HepG2 (cell line): ENCODE measurements around the gene CTCF. TPM values are rescaled to one million over a fixed set of nuclear protein-coding genes. Genes with fewer than 3 reads are reported as not detected.

Experiments
- CREB1 ChIP-seq, 2 experiments: fragments of 450-650 bp in 1 of 2; IDR thresholded peaks; 2 replicates each; pipeline ENCODE4 v1.6.1; 2016 to 2017; ENCODE audit warnings: control low read depth in 1 of 2, mild to moderate bottlenecking in 1 of 2, missing compliant biosample characterization in 1 of 2, missing genetic modification characterization in 1 of 2
- DMAP1 ChIP-seq: IDR thresholded peaks from 2 replicates; pipeline ENCODE4 v1.6.1; 2016
- MIER2 ChIP-seq: IDR thresholded peaks from 2 replicates; pipeline ENCODE4 v1.6.1; 2016; ENCODE audit warnings: missing biosample characterization, missing genetic modification reagents
- NKX3-1 ChIP-seq: sonication (generic); formaldehyde crosslinking; IDR thresholded peaks from 2 replicates; pipeline ENCODE4 v1.5.0; 2020; ENCODE audit warnings: missing genetic modification reagents
- NONO ChIP-seq, 2 experiments: fragments of 450-650 bp in 1 of 2; sonication (generic) in 1 of 2; formaldehyde crosslinking in 1 of 2; IDR thresholded peaks in 1 of 2; conservative IDR thresholded peaks in 1 of 2; 2 replicates each; pipeline versions ENCODE4 v1.6.1 to v1.8.0; 2017 to 2022; ENCODE audit warnings: mild to moderate bottlenecking in 1 of 2, missing genetic modification reagents in 1 of 2, moderate library complexity in 1 of 2
- SCMH1 ChIP-seq: sonication (generic); formaldehyde crosslinking; IDR thresholded peaks from 2 replicates; pipeline ENCODE4 v1.9.0; 2021; ENCODE audit warnings: missing genetic modification reagents, mild to moderate bottlenecking, borderline replicate concordance
- SIN3B ChIP-seq: fragments of 150-350 bp; IDR thresholded peaks from 2 replicates; pipeline ENCODE4 v1.6.1; 2014; ENCODE audit warnings: low read length
- TP53 ChIP-seq: sonication (generic); formaldehyde crosslinking; conservative IDR thresholded peaks from 2 replicates; pipeline ENCODE4 v1.4.0; 2020; ENCODE audit warnings: missing genetic modification reagents
- ZNF430 ChIP-seq: sonication (generic); formaldehyde crosslinking; IDR thresholded peaks from 2 replicates; pipeline ENCODE4 v1.9.0; 2021; ENCODE audit warnings: mild to moderate bottlenecking, missing genetic modification reagents
- ZNF749 ChIP-seq: sonication (generic); formaldehyde crosslinking; IDR thresholded peaks from 2 replicates; pipeline ENCODE4 v1.8.0; 2022; ENCODE audit warnings: mild to moderate bottlenecking, missing genetic modification reagents, moderate library complexity, borderline replicate concordance
- polyA plus RNA-seq, 8 experiments: library from polyadenylated mRNA; depleted of rRNA in 3 of 8; stranded (reverse) in 7 of 8; unstranded in 1 of 8; fragments of >200 nt; fragmentation: Illumina TruSeq in 4 of 8; extraction: Trizol in 4 of 8; gene quantifications; 2 replicates each; pipeline versions ENCODE4 v1.2.1 to v1.2.3, GENCODE V29; 2011 to 2016; ENCODE audit warnings: low read depth in 4 of 8, missing spikeins in 1 of 8, mixed read lengths in 1 of 8; ENCODE audit not compliant: insufficient read depth in 1 of 8
- total RNA-seq, 5 experiments: library from RNA; depleted of rRNA; stranded (reverse); fragments of >200 nt; fragmentation: Illumina TruSeq; extraction: Trizol; gene quantifications; 2 replicates each; pipeline ENCODE4 v1.2.3, GENCODE V29; 2016; ENCODE audit warnings: low read depth in 1 of 5
- TF ChIP-seq, protein P1 (sequence below): sonication (generic); formaldehyde crosslinking; IDR thresholded peaks from 2 replicates; pipeline ENCODE4 v1.5.1; 2020; ENCODE audit warnings: missing genetic modification reagents, mild to moderate bottlenecking, borderline replicate concordance
- TF ChIP-seq, protein P2 (sequence below): sonication (generic); formaldehyde crosslinking; IDR thresholded peaks from 2 replicates; pipeline ENCODE4 v1.8.0; 2022; ENCODE audit warnings: missing genetic modification reagents, mild to moderate bottlenecking, inconsistent platforms, borderline replicate concordance
- TF ChIP-seq, protein P3 (sequence below): sonication (generic); formaldehyde crosslinking; IDR thresholded peaks from 2 replicates; pipeline ENCODE4 v1.4.0; 2020; ENCODE audit warnings: missing genetic modification reagents, borderline replicate concordance
- TF ChIP-seq, protein P4 (sequence below): sonication (generic); formaldehyde crosslinking; conservative IDR thresholded peaks from 2 replicates; pipeline ENCODE4 v1.4.0; 2020; ENCODE audit warnings: mild to moderate bottlenecking, missing genetic modification reagents, moderate library complexity
- TF ChIP-seq, protein P5 (sequence below): sonication (generic); formaldehyde crosslinking; IDR thresholded peaks from 2 replicates; pipeline ENCODE4 v1.4.0; 2020; ENCODE audit warnings: missing genetic modification reagents

The CTCF gene
- total and polyA plus RNA-seq, 2 of the 13 experiments (the other 11 are each of a cell fraction or from before 2014, with no cell fraction given): 19.5 to 37.5 TPM

DNA sequence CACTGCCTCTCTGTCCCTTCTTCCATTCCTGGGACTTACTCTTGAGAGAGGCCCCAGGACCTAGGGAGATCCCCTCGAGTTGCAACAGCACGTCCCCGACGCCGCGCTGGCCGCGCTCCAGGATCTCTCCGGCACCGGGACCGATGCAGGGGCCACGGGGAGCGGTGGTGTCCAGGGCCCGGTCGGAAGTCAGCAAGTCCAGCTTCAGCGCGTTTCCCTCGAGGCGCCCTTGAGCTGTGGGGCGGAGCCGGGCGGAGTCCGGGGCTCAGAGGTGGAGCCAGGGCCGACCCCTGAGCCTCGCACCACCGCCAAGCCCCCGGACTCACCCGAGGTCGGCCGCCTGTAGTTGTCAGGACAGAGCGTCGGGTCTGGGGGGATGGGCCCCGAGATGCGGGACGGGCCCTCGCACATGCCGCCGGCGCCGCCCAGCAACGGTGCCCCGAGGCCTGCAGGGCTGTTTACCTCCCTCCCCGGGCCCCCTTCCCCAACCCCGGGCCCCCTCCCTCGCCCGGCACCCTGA lies 103.8 kb downstream of the CTCF start (continued):
- TF ChIP-seq, protein P1, sequence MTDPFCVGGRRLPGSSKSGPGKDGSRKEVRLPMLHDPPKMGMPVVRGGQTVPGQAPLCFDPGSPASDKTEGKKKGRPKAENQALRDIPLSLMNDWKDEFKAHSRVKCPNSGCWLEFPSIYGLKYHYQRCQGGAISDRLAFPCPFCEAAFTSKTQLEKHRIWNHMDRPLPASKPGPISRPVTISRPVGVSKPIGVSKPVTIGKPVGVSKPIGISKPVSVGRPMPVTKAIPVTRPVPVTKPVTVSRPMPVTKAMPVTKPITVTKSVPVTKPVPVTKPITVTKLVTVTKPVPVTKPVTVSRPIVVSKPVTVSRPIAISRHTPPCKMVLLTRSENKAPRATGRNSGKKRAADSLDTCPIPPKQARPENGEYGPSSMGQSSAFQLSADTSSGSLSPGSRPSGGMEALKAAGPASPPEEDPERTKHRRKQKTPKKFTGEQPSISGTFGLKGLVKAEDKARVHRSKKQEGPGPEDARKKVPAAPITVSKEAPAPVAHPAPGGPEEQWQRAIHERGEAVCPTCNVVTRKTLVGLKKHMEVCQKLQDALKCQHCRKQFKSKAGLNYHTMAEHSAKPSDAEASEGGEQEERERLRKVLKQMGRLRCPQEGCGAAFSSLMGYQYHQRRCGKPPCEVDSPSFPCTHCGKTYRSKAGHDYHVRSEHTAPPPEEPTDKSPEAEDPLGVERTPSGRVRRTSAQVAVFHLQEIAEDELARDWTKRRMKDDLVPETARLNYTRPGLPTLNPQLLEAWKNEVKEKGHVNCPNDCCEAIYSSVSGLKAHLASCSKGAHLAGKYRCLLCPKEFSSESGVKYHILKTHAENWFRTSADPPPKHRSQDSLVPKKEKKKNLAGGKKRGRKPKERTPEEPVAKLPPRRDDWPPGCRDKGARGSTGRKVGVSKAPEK (CRISPR knock-in tag): 0 out of 2 replicates have a peak, but pooled peaks have one; percentile 43
- peak; percentile 38; the same call in 1 of the 2 replicates for TF ChIP-seq ZNF430 (CRISPR knock-in tag)
- peak; percentile 74; the same call in 1 of the 2 replicates for TF ChIP-seq MIER2 (CRISPR knock-in tag)
- TF ChIP-seq, protein P2, sequence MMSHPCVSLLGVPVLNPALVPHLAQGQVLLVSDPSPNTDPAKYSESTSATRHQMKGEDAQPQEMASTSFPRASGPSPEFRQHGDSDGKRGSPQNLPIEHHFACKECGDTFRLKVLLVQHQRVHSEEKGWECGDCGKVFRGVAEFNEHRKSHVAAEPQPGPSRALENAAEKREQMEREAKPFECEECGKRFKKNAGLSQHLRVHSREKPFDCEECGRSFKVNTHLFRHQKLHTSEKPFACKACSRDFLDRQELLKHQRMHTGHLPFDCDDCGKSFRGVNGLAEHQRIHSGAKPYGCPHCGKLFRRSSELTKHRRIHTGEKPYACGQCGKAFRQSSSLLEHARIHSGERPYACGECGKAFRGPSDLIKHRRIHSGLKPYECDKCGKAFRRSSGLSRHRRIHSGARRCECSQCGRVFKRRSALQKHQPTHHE (CRISPR knock-in tag): 0 out of 2 replicates have a peak, but pooled peaks have one; percentile 20
- TF ChIP-seq ZNF749 (CRISPR knock-in tag): peak; percentile 68; the same call in 1 of the 2 replicates
- TF ChIP-seq, protein P3, sequence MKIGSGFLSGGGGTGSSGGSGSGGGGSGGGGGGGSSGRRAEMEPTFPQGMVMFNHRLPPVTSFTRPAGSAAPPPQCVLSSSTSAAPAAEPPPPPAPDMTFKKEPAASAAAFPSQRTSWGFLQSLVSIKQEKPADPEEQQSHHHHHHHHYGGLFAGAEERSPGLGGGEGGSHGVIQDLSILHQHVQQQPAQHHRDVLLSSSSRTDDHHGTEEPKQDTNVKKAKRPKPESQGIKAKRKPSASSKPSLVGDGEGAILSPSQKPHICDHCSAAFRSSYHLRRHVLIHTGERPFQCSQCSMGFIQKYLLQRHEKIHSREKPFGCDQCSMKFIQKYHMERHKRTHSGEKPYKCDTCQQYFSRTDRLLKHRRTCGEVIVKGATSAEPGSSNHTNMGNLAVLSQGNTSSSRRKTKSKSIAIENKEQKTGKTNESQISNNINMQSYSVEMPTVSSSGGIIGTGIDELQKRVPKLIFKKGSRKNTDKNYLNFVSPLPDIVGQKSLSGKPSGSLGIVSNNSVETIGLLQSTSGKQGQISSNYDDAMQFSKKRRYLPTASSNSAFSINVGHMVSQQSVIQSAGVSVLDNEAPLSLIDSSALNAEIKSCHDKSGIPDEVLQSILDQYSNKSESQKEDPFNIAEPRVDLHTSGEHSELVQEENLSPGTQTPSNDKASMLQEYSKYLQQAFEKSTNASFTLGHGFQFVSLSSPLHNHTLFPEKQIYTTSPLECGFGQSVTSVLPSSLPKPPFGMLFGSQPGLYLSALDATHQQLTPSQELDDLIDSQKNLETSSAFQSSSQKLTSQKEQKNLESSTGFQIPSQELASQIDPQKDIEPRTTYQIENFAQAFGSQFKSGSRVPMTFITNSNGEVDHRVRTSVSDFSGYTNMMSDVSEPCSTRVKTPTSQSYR: peak; percentile 65; the same call in 1 of the 2 replicates
- TF ChIP-seq, protein P4, sequence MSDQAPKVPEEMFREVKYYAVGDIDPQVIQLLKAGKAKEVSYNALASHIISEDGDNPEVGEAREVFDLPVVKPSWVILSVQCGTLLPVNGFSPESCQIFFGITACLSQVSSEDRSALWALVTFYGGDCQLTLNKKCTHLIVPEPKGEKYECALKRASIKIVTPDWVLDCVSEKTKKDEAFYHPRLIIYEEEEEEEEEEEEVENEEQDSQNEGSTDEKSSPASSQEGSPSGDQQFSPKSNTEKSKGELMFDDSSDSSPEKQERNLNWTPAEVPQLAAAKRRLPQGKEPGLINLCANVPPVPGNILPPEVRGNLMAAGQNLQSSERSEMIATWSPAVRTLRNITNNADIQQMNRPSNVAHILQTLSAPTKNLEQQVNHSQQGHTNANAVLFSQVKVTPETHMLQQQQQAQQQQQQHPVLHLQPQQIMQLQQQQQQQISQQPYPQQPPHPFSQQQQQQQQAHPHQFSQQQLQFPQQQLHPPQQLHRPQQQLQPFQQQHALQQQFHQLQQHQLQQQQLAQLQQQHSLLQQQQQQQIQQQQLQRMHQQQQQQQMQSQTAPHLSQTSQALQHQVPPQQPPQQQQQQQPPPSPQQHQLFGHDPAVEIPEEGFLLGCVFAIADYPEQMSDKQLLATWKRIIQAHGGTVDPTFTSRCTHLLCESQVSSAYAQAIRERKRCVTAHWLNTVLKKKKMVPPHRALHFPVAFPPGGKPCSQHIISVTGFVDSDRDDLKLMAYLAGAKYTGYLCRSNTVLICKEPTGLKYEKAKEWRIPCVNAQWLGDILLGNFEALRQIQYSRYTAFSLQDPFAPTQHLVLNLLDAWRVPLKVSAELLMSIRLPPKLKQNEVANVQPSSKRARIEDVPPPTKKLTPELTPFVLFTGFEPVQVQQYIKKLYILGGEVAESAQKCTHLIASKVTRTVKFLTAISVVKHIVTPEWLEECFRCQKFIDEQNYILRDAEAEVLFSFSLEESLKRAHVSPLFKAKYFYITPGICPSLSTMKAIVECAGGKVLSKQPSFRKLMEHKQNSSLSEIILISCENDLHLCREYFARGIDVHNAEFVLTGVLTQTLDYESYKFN (CRISPR knock-in tag): peak; percentile 36; the same call in 1 of the 2 replicates
- TF ChIP-seq, protein P5, sequence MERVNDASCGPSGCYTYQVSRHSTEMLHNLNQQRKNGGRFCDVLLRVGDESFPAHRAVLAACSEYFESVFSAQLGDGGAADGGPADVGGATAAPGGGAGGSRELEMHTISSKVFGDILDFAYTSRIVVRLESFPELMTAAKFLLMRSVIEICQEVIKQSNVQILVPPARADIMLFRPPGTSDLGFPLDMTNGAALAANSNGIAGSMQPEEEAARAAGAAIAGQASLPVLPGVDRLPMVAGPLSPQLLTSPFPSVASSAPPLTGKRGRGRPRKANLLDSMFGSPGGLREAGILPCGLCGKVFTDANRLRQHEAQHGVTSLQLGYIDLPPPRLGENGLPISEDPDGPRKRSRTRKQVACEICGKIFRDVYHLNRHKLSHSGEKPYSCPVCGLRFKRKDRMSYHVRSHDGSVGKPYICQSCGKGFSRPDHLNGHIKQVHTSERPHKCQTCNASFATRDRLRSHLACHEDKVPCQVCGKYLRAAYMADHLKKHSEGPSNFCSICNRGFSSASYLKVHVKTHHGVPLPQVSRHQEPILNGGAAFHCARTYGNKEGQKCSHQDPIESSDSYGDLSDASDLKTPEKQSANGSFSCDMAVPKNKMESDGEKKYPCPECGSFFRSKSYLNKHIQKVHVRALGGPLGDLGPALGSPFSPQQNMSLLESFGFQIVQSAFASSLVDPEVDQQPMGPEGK (CRISPR knock-in tag): peak; percentile 68
- no peak for TF ChIP-seq NKX3-1
- TF ChIP-seq TP53 (CRISPR knock-in tag): no peak
- TF ChIP-seq NONO (IDR thresholded peaks at IDR 0.05): no peak
- peak; percentile 73; the same call in 1 of the 2 replicates for TF ChIP-seq NONO (CRISPR knock-in tag; conservative IDR thresholded peaks at IDR 0.05)
- TF ChIP-seq CREB1 (IDR thresholded peaks at IDR 0.05): no peak
- no peak for TF ChIP-seq CREB1 (CRISPR knock-in tag; IDR thresholded peaks at IDR 0.05)
- TF ChIP-seq DMAP1 (CRISPR knock-in tag): peak; percentile 45; the same call in 1 of the 2 replicates
- no peak for TF ChIP-seq SCMH1
- no peak for TF ChIP-seq SIN3B
